Bronchial epithelial cell (primary cell): ENCODE data around the gene AFDN. TPM values are rescaled to one million over a fixed set of nuclear protein-coding genes. Genes with fewer than 3 reads are reported as not detected.
A peak's percentile ranks its signal among the peaks of the same experiment; 100 is the strongest.

Source experiments
- DNase-seq: peaks from one replicate; pipeline ENCODE4 v3.0.0-alpha.2; 2010; ENCODE audit warnings: low read depth
- FAIRE-seq: peaks from 2 replicates; lab custom pipeline; 2011; peaks lifted over from hg19 to GRCh38; lab: Jason Lieb, UNC
- H3K27me3 ChIP-seq: 2 replicates; pipeline ENCODE4 v1.5.1; 2011; ENCODE audit warnings: low read length; ENCODE audit not compliant: control insufficient read depth, insufficient read depth
- H3K36me3 ChIP-seq: 2 replicates; pipeline ENCODE4 v1.5.1; 2011; ENCODE audit warnings: low read length; ENCODE audit not compliant: control insufficient read depth, insufficient read depth
- H3K4me3 ChIP-seq: 2 replicates; pipeline ENCODE4 v1.5.1; 2011; ENCODE audit warnings: mild to moderate bottlenecking, low read depth, low read length, control low read depth
- CTCF ChIP-seq: IDR thresholded peaks from 2 replicates; pipeline ENCODE4 v1.5.1; 2011; ENCODE audit warnings: mild to moderate bottlenecking, moderate library complexity, low read length, control low read depth, inconsistent platforms; ENCODE audit not compliant: insufficient read depth, severe bottlenecking
- total RNA-seq: library from RNA; depleted of rRNA; stranded (reverse); fragments of >200 nt; gene quantifications from 2 replicates; pipeline ENCODE4 v1.2.1, GENCODE V29; 2014

AFDN gene
- total RNA-seq, 1 donor from 2014 or later = 146 TPM

GRCh38 chr6:167849846-167850459 lies 23.2 kb downstream of the AFDN start:
- Histone ChIP-seq H3K27me3 (no peaks in the 10 kb centered on the region), H3K36me3 (no peaks in the 10 kb centered on the region), H3K4me3 (no peak overlapping the region)
- no peak for FAIRE-seq
- DNase-seq = peak; percentile 96
- no peak for TF ChIP-seq CTCF

GRCh38 chr6:167850782-167851181 lies 24.1 kb downstream of the AFDN start:
- no peak for DNase-seq
- Histone ChIP-seq H3K4me3 (no peak overlapping the region), H3K27me3 (no peaks in the 10 kb centered on the region), H3K36me3 (no peaks in the 10 kb centered on the region)
- TF ChIP-seq CTCF = no peak
- no peak for FAIRE-seq

GRCh38 chr6:167851370-167851952 lies 24.8 kb downstream of the AFDN start:
- no peak overlapping the region for H3K4me3 ChIP-seq
- H3K36me3 ChIP-seq = no peaks in the 10 kb centered on the region
- no peaks in the 10 kb centered on the region for H3K27me3 ChIP-seq
- TF ChIP-seq CTCF = no peak
- FAIRE-seq (no peak), DNase-seq (peak; percentile 66)

- peak; percentile 28 for FAIRE-seq
- no peak for TF ChIP-seq CTCF
- Histone ChIP-seq H3K36me3 (no peaks in the 10 kb centered on the region), H3K4me3 (no peak overlapping the region), H3K27me3 (no peaks in the 10 kb centered on the region)
- peak; percentile 99 for DNase-seq
These were observed 29.2 kb downstream of the AFDN start for GRCh38 chr6:167855825-167856425.

- Histone ChIP-seq H3K27me3 (no peaks in the 10 kb centered on the region), H3K36me3 (no peaks in the 10 kb centered on the region), H3K4me3 (no peak overlapping the region)
- FAIRE-seq (no peak), DNase-seq (no peak)
- no peak for TF ChIP-seq CTCF
These were observed 29.8 kb downstream of the AFDN start for GRCh38 chr6:167856474-167856873.
